ENCODE data around the gene ANKUB1.

ANKUB1 gene

DNA sequence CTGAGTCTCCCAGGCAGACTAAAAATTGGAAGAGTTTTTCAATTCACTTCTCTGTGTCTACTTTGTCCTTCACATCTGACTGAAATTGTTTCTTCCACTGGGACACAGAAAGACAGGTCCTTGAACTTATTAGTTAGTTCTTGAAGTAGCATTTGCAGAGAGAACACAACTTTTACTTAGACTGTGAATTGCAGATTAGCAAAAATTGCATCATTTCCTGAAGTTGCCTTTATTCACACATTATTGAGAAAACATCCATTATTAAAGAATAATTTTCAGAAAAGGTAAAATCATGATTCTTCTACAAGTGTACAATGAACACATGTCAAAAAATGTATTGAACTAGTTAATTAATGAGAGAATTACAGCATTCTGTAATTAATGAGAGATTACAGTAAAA lies 38.6 kb downstream of the ANKUB1 start:
- DNase-seq, result no peak

- no peak for DNase-seq
These were observed 39.6 kb downstream of the ANKUB1 start for GRCh38 chr3:149752788-149753136.

- peak; percentile 65 for DNase-seq
These were observed 40.1 kb downstream of the ANKUB1 start, which contains the start of gene COMMD2 for GRCh38 chr3:149752051-149752787. Gene COMMD2 (minus strand): TSS chr3:149752489. CDS start chr3:149752444, 45 bp downstream.

DNA sequence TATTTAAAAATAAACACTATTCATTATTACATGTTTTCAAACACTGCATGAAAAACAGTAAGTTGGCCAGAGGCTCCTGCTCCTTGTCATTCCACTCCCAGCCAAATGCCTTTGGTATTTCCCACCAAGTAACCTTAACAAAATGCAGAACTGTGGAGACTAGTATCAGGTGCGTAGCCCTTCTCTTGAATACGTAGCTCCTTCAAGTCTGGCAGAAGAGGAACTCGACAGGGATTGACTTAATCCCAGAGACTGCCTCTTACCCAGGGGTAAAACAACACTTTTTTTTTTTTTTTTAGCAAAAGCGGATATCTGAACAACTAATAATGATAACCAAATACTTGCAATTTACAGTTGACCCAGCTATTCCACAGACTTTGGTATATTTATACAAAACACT lies 40.8 kb downstream of the ANKUB1 start:
- DNase-seq, result no peak

DNA sequence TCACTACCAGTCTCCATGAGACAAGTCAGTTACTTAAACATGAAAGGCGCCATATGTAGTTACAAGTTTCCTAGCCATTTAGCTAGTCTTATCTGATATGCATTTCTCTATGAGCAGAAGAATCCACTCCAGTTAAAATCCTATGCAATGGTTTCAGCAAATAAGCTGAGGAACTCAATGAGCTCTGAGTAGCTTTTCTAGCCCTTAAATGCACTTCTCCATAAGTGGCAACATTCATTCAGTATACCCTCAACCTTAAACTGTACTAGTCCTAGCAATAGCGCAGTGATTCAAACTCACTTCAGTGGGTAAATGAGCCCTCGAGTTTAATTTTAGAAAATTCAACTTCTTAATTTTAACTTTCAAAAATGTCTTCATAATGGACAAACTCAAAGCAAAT lies 47.7 kb downstream of the ANKUB1 start:
- no peak for DNase-seq

DNA sequence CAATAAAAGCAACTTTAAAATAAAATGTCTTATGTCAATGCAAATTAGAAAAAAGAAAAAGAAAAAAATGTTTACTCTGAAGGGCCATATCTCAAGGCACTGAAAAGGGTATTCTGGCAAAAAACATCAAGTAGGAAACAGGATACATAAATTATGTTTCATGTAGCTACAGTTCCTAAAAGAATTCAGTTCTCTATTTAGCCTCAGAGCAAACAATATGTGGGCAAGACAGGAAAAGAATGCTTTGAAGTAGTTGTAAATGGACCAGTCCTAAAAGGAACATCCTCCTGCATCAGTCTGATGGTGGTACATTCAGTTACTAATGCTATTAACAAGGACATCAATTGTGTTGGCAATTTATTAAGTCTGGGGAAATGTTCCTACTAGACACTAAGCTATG lies 48.2 kb downstream of the ANKUB1 start:
- DNase-seq, result no peak

- no peak for DNase-seq
These were observed 53.0 kb downstream of the ANKUB1 start for GRCh38 chr3:149739396-149739795.

- no peak for DNase-seq
These were observed 53.5 kb downstream of the ANKUB1 start for GRCh38 chr3:149738876-149739275.

DNA sequence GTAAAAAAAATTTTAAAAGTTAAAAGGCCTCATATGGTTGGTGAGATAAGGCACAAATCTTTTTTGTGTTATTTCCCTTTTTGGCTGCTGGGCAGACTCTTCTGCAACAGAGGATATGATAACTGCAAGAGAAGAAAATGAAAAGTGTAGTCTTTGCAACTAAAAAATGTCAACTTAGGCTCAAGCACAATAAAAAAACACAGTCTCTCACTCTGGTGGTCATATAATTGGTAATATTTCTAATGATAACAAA lies 55.5 kb downstream of the ANKUB1 start:
- no peak for DNase-seq

- DNase-seq, result no peak
These were observed 56.0 kb downstream of the ANKUB1 start for GRCh38 chr3:149736175-149736952.

DNA sequence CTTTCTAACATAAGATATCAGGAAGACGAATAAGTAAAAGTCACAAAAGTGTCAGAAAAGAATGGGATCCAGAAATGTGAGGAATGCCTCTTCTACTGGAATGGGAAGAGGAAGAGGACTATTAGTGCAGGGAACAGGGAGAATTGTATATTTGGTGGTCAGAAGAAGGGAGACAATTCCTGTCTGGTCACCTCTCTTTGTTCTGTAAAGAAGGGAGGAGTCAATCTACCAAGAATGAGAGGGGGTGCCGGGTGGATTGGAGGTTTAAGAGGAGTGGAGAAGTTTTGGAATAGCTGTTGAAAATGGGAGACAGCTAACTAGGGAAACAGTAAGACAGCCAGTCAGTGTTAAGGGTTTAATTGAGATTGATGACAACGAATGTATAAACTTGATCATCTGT lies 60.1 kb downstream of the ANKUB1 start:
- DNase-seq, result no peak

GRCh38 chr3:149727656-149728055 lies 64.7 kb downstream of the ANKUB1 start:
- no peak for DNase-seq

GRCh38 chr3:149726716-149727407 lies 65.5 kb downstream of the ANKUB1 start:
- DNase-seq, result no peak

DNA sequence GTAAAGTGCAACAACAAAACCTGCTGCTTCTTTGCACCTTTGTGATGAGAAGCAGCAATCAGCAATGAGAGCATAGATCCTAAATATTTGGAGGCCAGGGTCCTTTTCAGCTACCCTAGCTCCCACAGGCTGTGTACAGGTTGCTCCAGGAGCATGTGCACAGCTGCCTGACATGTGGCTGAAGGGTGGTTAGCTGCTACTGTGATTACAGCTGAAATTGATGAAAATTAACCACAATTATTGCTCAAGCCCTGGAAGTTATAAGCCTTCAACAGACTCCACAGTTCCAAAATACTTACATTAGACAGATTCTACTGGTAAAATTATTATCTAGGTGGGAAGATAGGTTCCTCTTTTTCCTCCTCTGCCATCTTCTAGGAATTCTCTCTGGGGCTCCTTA lies 68.6 kb downstream of the ANKUB1 start:
- DNase-seq, result no peak

GRCh38 chr3:149720918-149721317 lies 71.4 kb downstream of the ANKUB1 start:
- DNase-seq, result no peak

DNA sequence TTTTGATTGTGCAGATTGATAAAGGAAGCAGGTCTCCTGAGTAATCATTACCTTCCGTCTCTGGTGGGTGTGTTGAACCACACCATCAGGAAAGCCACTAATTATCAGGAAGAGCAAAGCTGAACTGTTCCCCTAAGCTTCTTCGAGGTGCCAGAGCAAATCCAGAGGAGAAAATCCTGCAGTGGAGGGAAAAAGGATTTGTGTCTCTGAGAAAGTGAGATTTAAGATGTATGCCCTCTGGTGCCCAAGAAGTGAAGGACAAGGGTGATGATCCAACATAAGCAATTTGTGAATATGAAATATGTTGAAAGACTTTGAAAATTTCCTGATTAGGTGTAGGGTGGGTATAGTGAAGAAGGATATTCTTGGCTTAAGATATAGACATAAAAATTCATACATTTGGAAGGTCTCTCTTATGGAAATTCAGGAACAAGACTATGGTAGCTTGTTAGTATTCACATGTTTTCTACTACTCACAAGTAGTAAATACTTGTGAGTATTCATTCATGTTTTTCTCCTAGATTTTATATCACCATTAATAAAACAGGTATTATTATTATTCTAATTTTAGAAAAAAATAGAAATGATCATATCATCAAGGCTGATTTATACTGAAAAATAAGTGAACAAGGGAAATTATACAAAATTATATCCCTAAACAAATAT lies 74.8 kb downstream of the ANKUB1 start:
- no peak for DNase-seq

- DNase-seq, result no peak
These were observed 75.4 kb downstream of the ANKUB1 start for GRCh38 chr3:149716984-149717383.

- DNase-seq, result no peak
These were observed 77.1 kb downstream of the ANKUB1 start for GRCh38 chr3:149715247-149715646.

- no peak for DNase-seq
These were observed 78.4 kb downstream of the ANKUB1 start for GRCh38 chr3:149713730-149714654.
